ELR (cell line): ENCODE measurements around the gene CHID1.

Source experiments
- DNase-seq: peaks from one replicate; pipeline ENCODE4 v3.0.0-alpha.2; 2015; ENCODE audit warnings: low read depth

CHID1 gene

GRCh38 chr11:910589-911030 lies at the start of gene CHID1:
Gene CHID1 (minus strand): TSS chr11:910810. CDS start chr11:904816, 5,994 bp downstream.
- peak; percentile 86 for DNase-seq

GRCh38 chr11:959608-960007 lies 49.0 kb upstream of the CHID1 start:
- no peak for DNase-seq

GRCh38 chr11:959027-959426 lies 48.4 kb upstream of the CHID1 start:
- no peak for DNase-seq

- no peak for DNase-seq
Measured at GRCh38 chr11:958101-958500, 47.5 kb upstream of the CHID1 start.

DNA sequence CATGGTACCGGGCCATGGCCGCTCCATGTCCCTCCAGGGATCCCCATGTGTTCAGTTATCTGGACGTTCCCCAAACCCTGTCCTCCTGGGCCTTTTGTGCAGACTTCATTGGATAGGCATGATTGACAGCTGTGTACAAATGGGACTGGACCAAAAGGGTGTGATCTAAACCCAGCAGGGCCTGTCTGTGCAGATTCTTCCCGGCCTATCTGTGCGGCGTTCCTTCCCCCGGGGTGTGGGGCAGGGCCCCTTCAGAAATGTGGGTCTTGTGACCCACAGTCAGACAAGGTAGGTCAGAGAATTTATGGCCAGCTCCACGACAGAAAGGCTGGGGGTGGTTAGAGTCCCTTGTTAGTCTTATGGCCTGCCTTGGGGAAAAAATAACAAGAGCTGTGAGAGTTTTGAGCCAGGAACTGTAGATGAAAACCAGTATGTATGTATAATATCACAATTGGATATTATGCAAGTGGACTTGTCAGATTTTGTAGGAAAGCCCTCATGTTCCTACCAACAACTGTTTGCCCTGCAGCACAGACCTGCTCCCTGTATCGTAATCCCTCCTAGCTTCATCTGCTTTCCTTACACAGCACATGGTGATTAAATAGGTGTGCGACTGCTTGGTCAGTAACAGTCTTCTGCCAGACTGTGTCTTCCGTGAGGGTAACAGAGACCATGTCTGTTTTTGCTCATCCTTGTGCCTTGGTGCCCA lies 46.8 kb upstream of the CHID1 start:
- no peak for DNase-seq

GRCh38 chr11:955154-956063 lies 44.8 kb upstream of the CHID1 start:
- DNase-seq = no peak

DNA sequence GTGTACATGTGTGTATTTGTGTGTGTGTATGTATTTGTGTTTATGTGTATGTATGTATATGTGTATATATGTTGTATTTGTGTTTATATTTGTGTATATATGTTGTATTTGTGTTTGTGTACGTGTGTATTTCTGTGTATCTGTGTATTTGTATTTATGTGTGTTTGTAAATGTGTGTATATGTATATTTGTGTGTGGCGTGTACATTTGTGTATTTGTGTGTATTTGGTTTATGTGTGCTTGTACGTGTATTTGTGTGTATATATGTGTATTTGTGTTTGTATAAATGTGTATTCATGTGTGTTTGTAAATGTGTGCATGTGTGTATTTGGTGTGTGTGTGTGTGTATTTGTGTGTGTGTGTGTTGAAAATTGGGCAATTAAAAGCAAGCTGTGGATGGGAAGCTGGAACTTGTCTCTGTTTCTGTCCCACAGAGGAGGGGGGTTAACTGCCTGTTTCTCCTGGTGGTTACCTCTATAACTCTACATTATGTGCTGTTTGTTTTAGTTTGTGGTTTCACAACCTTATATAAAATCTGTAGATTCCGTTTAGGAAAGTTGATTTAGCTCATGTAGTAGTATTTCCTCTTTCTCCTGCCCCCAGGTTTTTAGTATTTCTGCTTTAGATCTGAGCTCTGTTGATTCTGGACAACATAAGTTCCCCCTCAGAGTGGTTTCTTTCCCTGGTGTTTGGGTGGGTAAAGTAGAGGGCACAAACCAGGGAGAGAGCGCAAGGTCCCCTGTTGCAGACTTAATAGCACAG lies 44.0 kb upstream of the CHID1 start:
- no peak for DNase-seq

DNA sequence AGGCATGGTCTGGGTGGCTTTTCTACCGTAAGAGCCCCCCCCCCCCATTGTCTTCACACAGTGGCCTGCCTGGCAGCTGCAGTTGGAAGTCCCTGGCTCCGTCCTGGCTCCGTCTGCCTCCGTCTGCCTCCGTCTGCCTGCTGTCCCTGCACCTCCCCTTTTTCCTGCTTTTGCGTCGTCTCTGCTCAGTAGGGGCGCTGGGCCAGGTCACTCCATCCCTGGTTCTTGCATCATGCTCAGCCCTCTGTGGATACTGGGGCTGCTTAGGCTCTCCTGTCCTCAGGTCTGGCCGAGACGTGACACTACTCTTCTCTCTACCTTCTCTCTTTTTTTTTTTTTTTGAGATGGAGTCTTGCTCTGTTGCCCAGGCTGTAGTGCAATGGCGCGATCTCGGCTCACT lies 42.9 kb upstream of the CHID1 start:
- DNase-seq = no peak

DNA sequence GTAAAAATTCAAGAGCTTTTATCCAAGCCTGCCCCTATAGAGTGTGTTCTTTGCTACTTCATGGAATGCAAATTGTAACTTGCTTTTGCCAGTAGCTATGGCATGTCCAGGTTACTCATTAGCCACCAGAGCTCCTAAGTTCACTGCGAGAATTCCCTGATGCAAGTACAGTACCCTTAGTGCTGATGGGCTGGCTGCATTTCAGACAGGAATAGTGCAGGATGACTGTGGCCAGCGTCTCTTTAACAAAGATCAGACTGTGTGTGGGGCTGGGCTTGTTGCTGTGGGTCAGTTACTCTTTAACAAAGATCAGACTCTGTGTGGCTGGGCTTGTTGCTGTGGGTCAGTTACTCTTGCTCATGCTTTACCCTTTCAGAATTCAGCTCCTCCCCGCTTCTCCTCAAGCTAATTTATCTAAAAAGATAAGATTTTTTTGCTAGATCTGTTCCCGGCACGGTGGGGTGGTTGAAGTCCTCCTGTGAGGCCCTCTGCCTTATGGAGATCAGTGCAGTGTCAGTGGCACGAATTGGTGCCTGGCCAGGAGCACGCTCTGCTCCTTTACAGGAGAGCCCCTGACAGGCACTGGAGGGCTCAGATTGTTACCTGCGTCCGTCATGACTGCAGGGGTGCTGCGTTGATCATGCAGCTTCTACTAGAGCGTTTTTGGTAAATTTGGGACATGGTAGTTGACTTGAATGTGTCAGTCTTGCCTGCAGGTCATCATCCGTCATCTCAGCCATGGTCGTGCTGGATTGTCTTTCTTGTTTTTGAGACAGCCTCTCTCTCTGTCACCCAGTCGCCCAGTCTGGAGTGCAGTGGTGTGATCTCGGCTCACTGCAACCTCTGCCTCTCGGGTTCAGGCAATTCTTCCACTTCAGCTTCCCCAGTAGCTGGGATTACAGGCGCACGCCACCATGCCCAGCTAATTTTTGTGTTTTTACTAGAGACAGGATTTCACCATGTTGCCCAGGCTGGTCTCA lies 42.1 kb upstream of the CHID1 start:
- DNase-seq = no peak

DNA sequence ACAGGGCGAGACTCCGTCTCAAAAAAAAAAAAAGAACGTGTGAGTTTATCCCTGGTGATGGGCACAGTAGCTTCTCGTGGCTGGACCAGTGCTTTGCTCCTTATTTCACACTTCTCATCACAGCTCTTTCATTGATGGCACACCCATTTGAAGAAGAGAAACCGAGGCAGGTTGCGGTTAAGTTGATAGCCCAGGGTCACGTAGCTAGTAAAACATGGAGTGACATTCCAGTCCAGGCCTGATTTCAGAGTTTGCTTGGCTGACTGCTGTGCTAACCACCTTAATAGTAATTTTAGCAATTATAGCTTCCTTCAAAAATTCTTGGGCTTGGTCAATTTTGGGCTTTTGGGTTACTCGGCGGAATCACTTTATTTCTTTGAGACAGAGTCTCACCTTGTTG lies 40.9 kb upstream of the CHID1 start:
- no peak for DNase-seq

DNA sequence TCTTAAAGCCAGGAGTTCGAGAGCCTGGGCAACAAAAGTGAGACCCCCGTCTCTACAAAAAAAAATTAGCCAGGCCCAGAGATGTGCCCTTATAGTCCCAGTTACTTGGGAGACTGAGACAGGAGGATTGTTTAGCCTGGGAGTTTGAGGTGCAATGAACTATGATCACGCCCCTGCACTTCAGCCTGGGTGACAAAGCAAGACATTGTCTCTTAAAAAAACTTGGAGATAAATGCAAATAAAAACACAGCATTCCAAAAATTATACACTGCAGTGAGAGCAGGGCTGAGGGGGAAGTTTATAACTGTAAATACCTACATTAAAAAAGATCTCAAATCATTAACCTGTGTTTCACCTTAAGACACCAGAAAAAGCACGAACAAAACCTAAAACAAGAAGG lies 37.1 kb upstream of the CHID1 start:
- no peak for DNase-seq

DNA sequence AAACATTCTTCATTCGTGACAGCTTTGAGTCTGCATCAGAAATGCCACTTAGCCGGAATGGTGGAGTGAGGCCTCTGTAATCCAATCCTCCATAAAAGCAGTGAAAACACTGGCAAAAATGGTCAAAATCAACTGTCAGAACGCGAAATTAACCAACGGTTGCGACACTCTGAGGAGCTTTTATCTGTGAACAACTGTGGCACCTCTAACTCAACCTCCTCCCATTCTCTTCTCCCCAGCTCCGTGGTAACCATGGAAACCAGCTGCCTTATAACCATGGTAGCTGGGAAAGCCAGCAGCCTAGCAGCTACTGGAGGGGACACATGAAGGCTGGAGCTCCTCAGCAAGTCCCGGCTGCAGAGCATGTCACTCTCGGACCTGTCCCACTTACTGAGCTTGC lies 35.4 kb upstream of the CHID1 start:
- no peak for DNase-seq

GRCh38 chr11:944711-945470 lies 34.3 kb upstream of the CHID1 start:
- DNase-seq = no peak

GRCh38 chr11:942823-943222 lies 32.2 kb upstream of the CHID1 start:
- no peak for DNase-seq

DNA sequence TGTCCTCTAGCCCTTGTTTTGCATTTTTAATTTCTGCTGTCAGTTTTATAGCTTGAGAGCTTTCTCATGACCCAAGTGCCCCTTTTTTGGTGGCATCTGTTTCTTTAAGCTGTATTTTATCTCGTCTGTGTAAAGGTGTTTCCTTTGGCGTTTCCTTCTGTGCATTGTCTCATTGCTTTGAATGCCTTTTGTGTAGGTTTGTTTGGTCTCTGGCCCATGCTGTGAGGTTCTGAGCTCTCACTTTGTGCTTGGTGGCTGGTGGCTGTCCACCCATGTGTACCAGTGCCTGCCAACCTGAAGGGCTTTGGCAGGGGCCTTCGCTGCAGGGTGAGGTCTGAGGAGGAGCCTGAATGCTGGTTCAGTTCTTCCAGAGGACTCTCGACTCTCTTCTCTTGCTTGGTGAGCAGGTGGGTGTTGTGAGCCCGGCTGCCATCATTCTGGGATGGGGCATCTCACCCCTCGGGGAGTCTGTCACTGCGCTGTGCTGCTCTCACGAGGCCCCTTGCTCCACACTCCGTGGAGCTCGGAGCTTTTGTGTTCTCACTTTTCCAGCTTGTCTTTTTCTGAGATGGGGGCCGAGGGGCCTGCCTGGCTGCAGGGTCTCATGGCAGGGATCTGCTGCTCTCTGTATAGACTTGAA lies 30.0 kb upstream of the CHID1 start:
- no peak for DNase-seq

DNA sequence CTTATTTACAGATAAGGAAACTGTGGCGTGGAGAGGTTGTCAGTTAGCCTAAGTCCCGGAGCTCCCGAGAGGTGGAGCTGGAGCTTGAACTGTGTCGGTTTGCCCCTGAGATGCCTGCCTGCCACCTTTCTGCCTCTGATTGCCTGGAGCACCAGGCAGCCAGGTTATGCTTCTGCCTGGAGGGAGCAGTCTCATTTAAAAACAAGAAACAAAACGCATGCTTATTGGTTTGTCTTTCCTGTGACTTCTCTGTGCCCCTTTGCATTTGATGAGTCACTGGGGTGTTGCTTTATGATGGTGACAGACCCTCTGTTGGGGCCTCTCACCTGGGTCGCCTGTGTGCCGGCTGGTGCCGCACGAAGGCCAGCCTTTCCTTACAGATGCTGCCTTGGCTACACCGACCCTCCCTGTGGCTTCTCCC lies 27.2 kb upstream of the CHID1 start:
- DNase-seq = no peak

DNA sequence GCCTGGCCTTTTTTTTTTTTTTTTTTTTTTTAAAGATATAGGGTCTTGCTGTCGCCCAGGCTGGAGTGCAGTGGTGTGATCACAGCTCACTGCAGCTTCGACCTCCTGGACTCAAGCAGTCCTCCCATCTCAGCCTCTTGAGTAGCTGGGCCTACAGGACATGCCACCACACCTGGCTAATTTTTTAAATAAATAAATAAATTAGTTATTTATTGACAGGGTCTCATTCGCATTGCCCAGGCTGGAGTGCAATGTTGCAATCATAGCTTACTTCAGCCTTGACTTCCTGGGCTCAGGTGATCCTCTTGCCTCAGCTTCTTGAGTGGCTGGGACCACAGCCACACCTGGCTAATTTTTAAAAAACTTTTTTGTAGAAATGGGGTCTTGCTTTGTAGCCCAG lies 25.6 kb upstream of the CHID1 start:
- no peak for DNase-seq

DNA sequence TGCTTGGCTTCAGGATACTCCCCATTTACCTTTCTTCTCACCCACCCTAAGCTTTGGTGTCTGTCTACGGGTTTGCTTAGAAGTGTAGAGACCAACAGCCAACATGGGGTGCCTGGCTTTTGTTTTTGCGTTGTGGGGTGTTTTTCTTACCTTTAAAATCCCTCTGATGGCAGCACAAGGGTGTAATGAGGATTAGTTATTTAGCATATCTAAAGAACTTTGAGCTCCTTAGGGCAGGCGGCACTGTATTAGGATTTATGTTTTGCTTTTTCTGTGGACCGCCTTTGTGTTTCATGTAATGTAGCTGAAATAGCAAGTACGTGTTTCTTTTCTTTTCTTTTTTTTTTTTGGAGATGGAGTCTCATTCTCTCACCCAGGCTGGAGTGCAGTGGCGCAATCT lies 23.9 kb upstream of the CHID1 start:
- DNase-seq = no peak

DNA sequence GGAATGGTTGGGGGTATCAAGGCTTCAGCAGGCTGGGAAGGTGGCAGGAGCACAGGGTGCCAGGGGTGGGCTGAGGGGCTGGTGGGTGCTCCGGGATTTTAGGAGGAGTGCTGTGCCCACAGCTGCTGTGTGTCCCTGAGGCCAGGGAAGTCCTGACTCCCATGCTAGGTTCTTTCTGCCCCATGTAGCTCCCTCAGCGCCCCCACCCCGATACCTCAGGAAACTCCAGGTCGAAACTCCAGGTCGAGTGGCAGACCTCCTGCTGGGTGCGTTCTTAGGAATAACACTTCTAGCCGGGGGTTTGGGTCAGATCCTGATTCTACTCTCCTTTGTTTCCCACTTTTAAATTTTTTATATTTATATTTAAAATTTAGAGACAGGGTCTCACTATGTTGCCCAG lies 23.3 kb upstream of the CHID1 start:
- DNase-seq = no peak
